DOHH2 (cell line): ENCODE data around the gene LTB4R2.

ENCODE experiments used
- H3F3A ChIP-seq: fragments of 200-600 bp; sonication (generic), shearing (Covaris generic); 2 replicates; pipeline ENCODE4 v1.6.0; 2016; ENCODE audit warnings: antibody characterized with exemption, mild to moderate bottlenecking; ENCODE audit not compliant: control insufficient read depth, insufficient read depth
- H3K27ac ChIP-seq: fragments of 200-600 bp; sonication (generic); 2 replicates; pipeline ENCODE4 v1.5.1; 2014; ENCODE audit warnings: low read depth, mild to moderate bottlenecking, low read length, moderate library complexity
- H3K27me3 ChIP-seq: fragments of 200-600 bp; sonication (generic); 2 replicates; pipeline ENCODE4 v1.6.1; 2014; ENCODE audit warnings: mild to moderate bottlenecking, low read length, mixed read lengths; ENCODE audit not compliant: control insufficient read depth
- H3K36me3 ChIP-seq: fragments of 200-600 bp; sonication (generic); 2 replicates; pipeline ENCODE4 v1.6.1; 2014; ENCODE audit warnings: mild to moderate bottlenecking, low read length, moderate library complexity, mixed read lengths; ENCODE audit not compliant: control insufficient read depth
- H3K4me1 ChIP-seq: fragments of 200-600 bp; sonication (generic); 2 replicates; pipeline ENCODE4 v1.6.1; 2014; ENCODE audit warnings: mild to moderate bottlenecking, low read length, mixed read lengths; ENCODE audit not compliant: control insufficient read depth
- H3K4me2 ChIP-seq: fragments of 200-600 bp; sonication (generic); 2 replicates; pipeline ENCODE4 v1.6.0; 2014; ENCODE audit warnings: mild to moderate bottlenecking, low read length, moderate library complexity
- H3K4me3 ChIP-seq: fragments of 200-600 bp; sonication (generic); 2 replicates; pipeline ENCODE4 v1.5.1; 2014; ENCODE audit warnings: mild to moderate bottlenecking, low read length, mixed read lengths
- H3K79me2 ChIP-seq: fragments of 200-600 bp; sonication (generic); 2 replicates; pipeline ENCODE4 v1.6.1; 2014; ENCODE audit warnings: mild to moderate bottlenecking, low read length, mixed read lengths; ENCODE audit not compliant: control insufficient read depth
- H3K9me2 ChIP-seq: fragments of 200-600 bp; sonication (generic); replicated peaks from 2 replicates; pipeline ENCODE4 v1.6.1; 2014; ENCODE audit warnings: mild to moderate bottlenecking, low read length, mixed read lengths; ENCODE audit not compliant: control insufficient read depth
- H3K9me3 ChIP-seq: fragments of 200-600 bp; sonication (generic); 2 replicates; pipeline ENCODE4 v1.6.1; 2014; ENCODE audit warnings: antibody characterized with exemption, low read length, mixed read lengths; ENCODE audit not compliant: control insufficient read depth, insufficient read depth
- H4K20me1 ChIP-seq: fragments of 200-600 bp; sonication (generic); 2 replicates; pipeline ENCODE4 v1.6.0; 2014; ENCODE audit warnings: low read depth, mild to moderate bottlenecking, antibody characterized with exemption, low read length, moderate library complexity; ENCODE audit not compliant: control insufficient read depth, insufficient read depth
- CTCF ChIP-seq: fragments of 200-600 bp; sonication (generic); IDR thresholded peaks from one replicate; pipeline ENCODE4 v1.5.1; 2014; ENCODE audit warnings: antibody characterized with exemption, mild to moderate bottlenecking, low read depth, low read length; ENCODE audit not compliant: poor library complexity, severe bottlenecking
- EZH2phosphoT487 ChIP-seq: fragments of 200-600 bp; sonication (generic); IDR thresholded peaks from 2 replicates; pipeline ENCODE4 v1.6.1; 2017; ENCODE audit warnings: borderline replicate concordance, mild to moderate bottlenecking, antibody characterized with exemption, low read length, moderate library complexity, mixed read lengths

The LTB4R2 gene

GRCh38 chr14:24307156-24307574 lies 2.8 kb upstream of the LTB4R2 start:
- Histone ChIP-seq H3K4me3 (no peak overlapping the region), H3K79me2 (0 out of 2 replicates have a peak, but pooled peaks cover 2% of the 10 kb centered on the region), H3K9me2 (no peaks in the 10 kb centered on the region), H3K4me2 (no peak overlapping the region), H3K27ac (no peak overlapping the region), H3F3A (peaks cover 6% of the 10 kb centered on the region; the same call in 1 of the 2 replicates), H3K36me3 (peaks cover 86% of the 10 kb centered on the region), H4K20me1 (no peaks in the 10 kb centered on the region), H3K9me3 (no peaks in the 10 kb centered on the region), H3K4me1 (peaks cover 26% of the 10 kb centered on the region), H3K27me3 (no peaks in the 10 kb centered on the region)
- TF ChIP-seq EZH2phosphoT487 (no peak), CTCF (no peak)

GRCh38 chr14:24307575-24308341 lies 2.2 kb upstream of the LTB4R2 start, which contains the start of gene CIDEB:
CIDEB (minus strand) TSS chr14:24307977; CDS start chr14:24307858, 119 bp downstream.
- H3K4me2 ChIP-seq, result no peak within 1 kb of the TSS
- 0 out of 2 replicates have a peak, but pooled peaks cover 2% of the 10 kb centered on the region for H3K79me2 ChIP-seq
- H4K20me1 ChIP-seq, result no peaks in the 10 kb centered on the region
- no peaks in the 10 kb centered on the region for H3K9me2 ChIP-seq
- H3K27me3 ChIP-seq, result no peaks in the 10 kb centered on the region
- TF ChIP-seq CTCF (peak; percentile 95), EZH2phosphoT487 (no peak)
- H3K36me3 ChIP-seq, result peaks cover 83% of the 10 kb centered on the region
- H3K4me3 ChIP-seq, result no peak within 1 kb of the TSS
- H3K4me1 ChIP-seq, result peaks cover 32% of the 10 kb centered on the region
- H3K27ac ChIP-seq, result no peak within 1 kb of the TSS
- peaks cover 9% of the 10 kb centered on the region; the same call in 1 of the 2 replicates for H3F3A ChIP-seq
- no peaks in the 10 kb centered on the region for H3K9me3 ChIP-seq

- H3K4me1 ChIP-seq, result peaks cover 40% of the 10 kb centered on the region
- no peaks in the 10 kb centered on the region for H4K20me1 ChIP-seq
- H3F3A ChIP-seq, result peaks cover 10% of the 10 kb centered on the region; the same call in 1 of the 2 replicates
- no peak overlapping the region for H3K27ac ChIP-seq
- H3K36me3 ChIP-seq, result peaks cover 76% of the 10 kb centered on the region
- no peaks in the 10 kb centered on the region for H3K27me3 ChIP-seq
- TF ChIP-seq CTCF (peak; percentile 22), EZH2phosphoT487 (no peak)
- H3K9me2 ChIP-seq, result no peaks in the 10 kb centered on the region
- H3K4me3 ChIP-seq, result no peak overlapping the region
- no peaks in the 10 kb centered on the region for H3K9me3 ChIP-seq
- H3K4me2 ChIP-seq, result no peak overlapping the region
- H3K79me2 ChIP-seq, result 0 out of 2 replicates have a peak, but pooled peaks cover 2% of the 10 kb centered on the region
Observed at GRCh38 chr14:24308342-24309124, 1.4 kb upstream of the LTB4R2 start.
